GM21515 (cell line): ENCODE results near the gene GLI1.
"Not testable (repeated sequence)": the region's sequence is repeated elsewhere in the genome, so short reads cannot be mapped to it uniquely, and the experiment has no call there.

ENCODE experiments used
- ATAC-seq: cut with Tn5 transposase; IDR thresholded peaks from one replicate; pipeline ENCODE4 v1.9.1; 2021; ENCODE audit not compliant: unreplicated experiment

GLI1 gene

GRCh38 chr12:57475271-57476161, 15.9 kb downstream of the GLI1 start:
- no peak for ATAC-seq

DNA sequence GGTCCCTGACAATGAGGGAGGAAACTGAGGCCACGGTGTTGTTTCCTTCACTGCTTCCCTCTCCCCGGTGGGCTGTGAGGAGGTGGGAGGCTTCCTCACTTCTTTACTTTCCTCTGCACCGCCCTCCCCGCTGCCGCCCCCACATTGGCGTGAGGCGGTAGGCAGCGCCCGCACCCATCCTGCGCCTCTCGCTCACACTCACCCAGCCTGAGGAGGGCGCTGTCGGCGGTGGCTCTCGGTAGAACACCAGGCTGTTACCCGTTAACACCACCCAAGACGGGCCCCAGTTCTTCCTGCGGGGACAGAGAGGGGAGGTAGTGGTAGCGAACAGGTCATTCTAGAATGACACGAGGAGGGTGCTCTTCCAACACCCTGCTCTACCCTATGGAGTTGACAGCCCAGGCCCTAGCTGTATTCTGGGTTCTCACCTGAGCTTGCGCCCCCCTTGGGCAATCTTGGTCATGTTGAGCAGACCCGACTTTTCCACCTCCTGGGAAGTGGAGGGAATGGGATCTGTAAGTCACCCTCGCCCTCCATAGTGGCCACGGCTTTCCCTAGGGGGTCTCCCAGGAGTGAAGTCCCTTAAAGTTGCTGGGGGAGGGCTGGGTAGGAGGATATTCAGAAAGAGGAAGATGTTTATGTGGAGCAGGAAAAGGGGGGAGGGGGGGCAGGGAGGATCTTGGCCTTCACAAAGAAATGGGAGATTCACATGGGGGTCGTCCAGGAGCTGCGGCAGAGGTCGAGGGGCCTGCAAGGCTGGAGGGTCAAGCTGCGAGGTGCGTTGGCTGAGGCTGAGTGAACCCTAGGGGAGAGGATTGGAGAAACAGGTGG, 16.8 kb downstream of the GLI1 start:
- ATAC-seq = no peak

GRCh38 chr12:57476993-57477709, 17.6 kb downstream of the GLI1 start:
- ATAC-seq = peak; percentile 12

DNA sequence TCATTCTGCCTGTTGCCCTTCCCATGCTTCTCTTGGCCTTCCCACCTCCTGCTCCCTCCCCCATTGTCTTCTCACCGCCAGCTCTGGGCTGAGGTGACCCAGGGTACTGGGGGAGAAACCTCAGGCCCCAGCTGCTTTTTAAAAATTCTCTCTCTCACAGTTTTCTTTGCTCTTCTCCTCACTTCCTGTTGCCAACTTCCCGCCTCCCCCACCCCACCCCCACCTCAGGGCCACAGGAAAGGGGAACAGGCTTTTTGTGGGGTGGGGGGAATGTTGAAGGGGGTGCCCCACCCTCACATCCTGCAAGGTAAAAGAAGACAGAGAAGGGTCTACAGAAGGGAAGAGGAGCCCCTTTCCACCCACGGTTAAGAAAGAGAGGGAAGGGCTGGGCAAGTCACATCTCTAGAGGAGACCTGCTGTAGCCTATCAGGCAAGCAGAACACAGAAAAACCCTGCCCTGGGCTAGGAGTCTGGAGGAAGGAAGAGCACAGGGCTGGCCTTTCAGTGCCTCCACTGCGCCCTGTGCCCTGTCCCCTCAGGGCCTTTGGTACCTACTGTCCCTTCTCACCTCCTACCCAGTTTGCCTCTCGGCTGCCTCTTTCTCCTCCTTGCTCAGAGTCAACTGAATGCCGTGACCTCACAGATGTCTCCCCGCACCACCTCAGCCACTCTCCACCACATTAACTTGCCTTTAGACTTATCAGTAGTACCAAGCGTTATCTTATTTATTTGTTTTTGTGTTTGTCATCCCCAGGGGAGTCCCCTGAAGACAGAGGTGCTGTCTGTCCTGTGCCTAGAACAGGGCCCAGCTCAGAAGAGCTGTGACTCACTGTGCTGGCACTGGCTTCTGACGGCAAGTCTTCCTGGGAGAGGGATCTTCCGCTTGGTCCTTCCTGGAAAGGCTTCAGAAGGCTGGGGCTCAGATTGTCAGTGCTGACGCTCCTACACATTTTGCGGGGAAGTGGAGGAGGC, 18.4 kb downstream of the GLI1 start:
- peak; percentile 48 for ATAC-seq

GRCh38 chr12:57479043-57479375, 19.4 kb downstream of the GLI1 start:
- no peak for ATAC-seq

DNA sequence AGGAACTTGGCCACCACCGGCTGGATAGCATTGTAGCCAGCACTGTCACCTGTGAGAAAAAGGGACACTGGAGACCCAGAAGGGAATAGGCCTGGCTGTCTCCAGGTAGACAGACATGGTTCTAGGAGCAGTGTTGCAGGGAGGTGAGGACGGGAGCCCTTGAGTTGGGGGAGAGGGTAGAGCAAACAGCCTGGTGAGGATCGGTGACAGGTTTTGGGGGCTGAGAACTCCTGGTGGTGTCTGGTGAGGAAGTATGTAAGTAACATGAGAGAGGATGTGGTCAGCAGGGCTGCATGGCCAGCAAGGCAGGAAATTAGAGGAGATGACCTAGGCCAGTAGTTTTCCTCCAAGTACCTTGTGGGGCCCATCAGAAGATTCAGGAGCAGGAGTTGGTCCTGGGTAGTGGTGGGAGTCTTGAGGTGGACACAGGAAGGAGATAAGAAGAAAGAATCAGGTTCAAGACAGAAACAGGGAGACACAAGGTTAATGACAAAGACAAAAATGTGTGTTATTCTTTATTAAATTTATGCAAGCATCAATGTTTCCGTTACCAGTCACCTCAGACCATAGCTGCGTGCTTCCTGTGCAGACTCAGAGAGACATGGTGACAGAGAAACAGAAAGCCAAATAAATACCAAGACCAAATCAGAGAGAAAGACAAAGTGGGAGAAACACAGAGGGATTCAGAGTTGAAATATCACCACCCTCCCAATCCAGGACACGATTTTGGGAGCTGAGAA, 20.0 kb downstream of the GLI1 start, which contains the start of gene ARHGAP9:
Gene ARHGAP9, minus strand, starts transcription at position 491 of the 740 bp plus-strand sequence. Its CDS starts 460 bp downstream, at position 31.
- peak; percentile 33 for ATAC-seq

GRCh38 chr12:57481671-57482070, 22.1 kb downstream of the GLI1 start:
- ATAC-seq = no peak

GRCh38 chr12:57483466-57483865, 23.9 kb downstream of the GLI1 start:
- no peak for ATAC-seq

- no peak for ATAC-seq
Observed at GRCh38 chr12:57485695-57486094, 26.1 kb downstream of the GLI1 start.

DNA sequence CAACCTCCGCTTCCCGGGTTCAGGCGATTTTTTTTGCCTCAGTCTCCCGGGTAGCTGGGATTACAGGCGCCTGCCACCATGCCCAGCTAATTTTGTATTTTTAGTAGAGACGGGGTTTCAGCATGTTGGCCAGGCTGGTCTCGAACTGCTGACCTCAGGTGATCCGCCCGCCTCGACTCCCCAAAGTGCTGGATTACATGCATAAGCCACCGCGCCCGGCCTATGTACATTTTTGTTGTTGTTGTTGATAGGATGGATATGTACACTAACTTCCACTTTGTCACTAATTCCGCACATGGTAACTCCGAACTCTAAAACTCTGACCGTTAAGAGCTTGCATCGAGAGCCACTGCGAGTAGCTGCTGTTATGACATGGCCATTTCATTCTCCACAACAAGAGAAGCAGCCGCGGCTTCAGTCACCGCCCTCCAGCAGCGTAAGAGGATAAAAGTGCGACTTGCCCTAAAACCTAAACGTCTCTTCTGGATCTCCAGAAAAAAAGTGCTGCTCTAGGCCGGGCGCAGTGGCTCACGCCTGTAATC, 27.5 kb downstream of the GLI1 start:
- no peak for ATAC-seq

DNA sequence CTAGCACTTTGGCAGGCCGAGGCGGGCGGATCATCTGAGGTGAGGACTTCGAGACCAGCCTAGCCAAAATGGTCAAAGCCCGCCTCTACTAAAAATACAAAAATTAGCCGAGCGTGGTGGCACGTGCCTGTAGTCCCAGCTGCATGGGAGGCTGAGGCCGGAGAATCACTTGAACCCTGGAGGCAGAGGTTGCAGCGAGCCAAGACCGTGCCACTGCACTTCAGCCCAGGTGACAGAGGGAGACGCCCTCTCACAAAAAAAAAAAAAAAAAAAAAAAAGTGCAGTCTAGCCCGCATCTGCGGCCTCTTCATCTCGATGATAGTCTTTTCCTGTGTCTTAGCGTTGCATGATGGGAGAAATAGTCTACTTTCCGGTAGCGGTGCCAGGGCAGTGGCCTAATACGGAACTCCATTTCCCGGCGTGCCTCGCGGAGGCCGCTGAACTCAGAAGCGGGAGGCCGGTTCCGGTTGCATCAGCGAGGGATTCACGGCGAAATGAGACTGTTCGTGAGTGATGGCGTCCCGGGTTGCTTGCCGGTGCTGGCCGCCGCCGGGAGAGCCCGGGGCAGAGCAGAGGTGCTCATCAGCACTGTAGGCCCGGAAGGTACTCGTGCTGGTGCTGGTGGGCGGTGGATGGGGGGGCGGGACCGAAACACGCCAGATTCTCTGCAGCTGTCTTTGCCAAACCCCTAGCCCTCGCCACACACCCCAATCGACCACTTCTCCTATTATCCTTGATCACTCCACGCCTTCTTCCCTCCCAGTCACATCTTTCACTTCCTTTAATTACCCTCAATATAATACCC, 28.2 kb downstream of the GLI1 start, which contains the start of gene MARS1:
Gene MARS1, plus strand, starts transcription at position 472 of the 805 bp plus-strand sequence. Its CDS starts 23 bp downstream, at position 495.
- ATAC-seq = peak; percentile 91

- ATAC-seq = peak; percentile 1
Observed at GRCh38 chr12:57488402-57489156, 29.0 kb downstream of the GLI1 start.

DNA sequence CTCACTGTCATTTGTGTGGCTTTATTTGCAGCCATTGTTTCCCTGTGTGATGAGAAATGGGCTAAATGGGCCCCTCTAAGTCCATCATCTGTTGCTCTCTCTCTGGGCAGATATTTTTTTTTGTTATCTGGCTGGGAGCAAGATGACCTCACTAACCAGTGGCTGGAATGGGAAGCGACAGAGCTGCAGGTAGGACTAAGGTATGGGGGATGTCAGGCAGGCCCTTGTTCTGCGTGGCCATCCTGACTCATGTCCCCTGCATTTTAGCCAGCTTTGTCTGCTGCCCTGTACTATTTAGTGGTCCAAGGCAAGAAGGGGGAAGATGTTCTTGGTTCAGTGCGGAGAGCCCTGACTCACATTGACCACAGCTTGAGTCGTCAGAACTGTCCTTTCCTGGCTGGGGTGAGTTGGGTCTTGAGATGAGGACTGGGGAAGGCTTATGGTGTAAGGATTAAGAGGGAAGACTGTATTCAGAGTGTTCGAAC, 29.6 kb downstream of the GLI1 start:
- ATAC-seq = no peak

- ATAC-seq = no peak
Observed at GRCh38 chr12:57490126-57490525, 30.5 kb downstream of the GLI1 start.

DNA sequence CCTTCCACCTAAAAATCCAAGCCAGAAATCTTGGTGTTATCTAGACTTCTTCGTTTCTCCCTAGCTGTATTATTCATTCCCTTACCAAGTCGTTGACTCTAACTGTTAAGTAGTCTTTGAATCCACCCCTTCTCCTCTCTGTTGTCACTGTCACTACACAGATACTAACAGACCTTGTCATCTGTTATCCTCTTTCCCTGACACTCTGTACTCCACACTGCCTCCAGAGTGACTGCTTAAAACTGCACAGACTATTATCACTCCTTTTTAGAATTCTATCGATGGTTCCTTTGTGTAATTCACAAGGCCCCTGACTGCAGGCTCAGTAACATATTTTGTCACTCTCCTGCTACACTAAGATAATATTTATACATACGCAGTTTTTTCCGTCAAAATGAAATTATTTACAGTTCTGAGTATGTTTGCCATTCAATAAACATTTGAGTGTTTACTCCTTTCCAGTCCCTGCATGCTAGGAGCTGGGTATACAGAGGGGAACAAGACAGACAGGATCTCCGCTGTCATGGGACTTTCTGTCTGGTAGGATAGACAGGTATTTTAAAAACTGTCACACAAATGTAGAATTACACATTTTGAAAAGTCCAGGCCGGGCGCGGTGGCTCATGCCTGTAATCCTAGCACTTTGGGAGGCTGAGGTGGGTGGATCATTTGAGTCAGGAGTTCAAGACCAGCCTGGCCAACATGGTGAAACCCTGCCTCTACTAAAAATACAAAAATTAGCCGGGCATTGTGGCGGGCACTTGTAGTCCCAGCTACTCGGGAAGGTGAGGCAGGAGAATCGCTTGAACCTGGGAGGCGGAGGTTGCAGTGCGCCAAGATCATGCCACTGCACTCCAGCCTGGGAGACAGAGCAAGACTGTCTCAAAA, 32.1 kb downstream of the GLI1 start:
- no peak for ATAC-seq

GRCh38 chr12:57495051-57495701, 35.6 kb downstream of the GLI1 start:
- ATAC-seq = not testable (repeated sequence)
